Raji (cell line): Measurements from ENCODE around the gene ANP32A.

ENCODE experiments used
- POLR2A ChIP-seq: IDR thresholded peaks from 2 replicates; pipeline ENCODE4 v1.6.1; 2011; ENCODE audit warnings: low read depth, low read length, control low read depth; ENCODE audit not compliant: insufficient read depth

Gene ANP32A

GRCh38 chr15:68820295-68821189, at the start of gene ANP32A:
TSS of gene ANP32A (minus strand) at chr15:68820895. CDS start at chr15:68820751, 144 bp downstream.
- TF ChIP-seq POLR2A = peak; percentile 63

- no peak for TF ChIP-seq POLR2A
These were observed 47.6 kb upstream of the ANP32A start for GRCh38 chr15:68868296-68868695.

- TF ChIP-seq POLR2A = no peak
These were observed 41.7 kb upstream of the ANP32A start for GRCh38 chr15:68862415-68862814.

- no peak for TF ChIP-seq POLR2A
These were observed 31.8 kb upstream of the ANP32A start for GRCh38 chr15:68852461-68852860.

GRCh38 chr15:68851971-68852370, 31.3 kb upstream of the ANP32A start:
- no peak for TF ChIP-seq POLR2A

- no peak for TF ChIP-seq POLR2A
These were observed 28.8 kb upstream of the ANP32A start for GRCh38 chr15:68849497-68849896.

- TF ChIP-seq POLR2A = no peak
These were observed 26.2 kb upstream of the ANP32A start for GRCh38 chr15:68846851-68847439.

- no peak for TF ChIP-seq POLR2A
These were observed 24.3 kb upstream of the ANP32A start for GRCh38 chr15:68844856-68845550.

- no peak for TF ChIP-seq POLR2A
These were observed 23.0 kb upstream of the ANP32A start for GRCh38 chr15:68843425-68844311.

- TF ChIP-seq POLR2A = no peak
These were observed 22.3 kb upstream of the ANP32A start for GRCh38 chr15:68842958-68843357.

GRCh38 chr15:68834346-68834745, 13.7 kb upstream of the ANP32A start:
- no peak for TF ChIP-seq POLR2A

- no peak for TF ChIP-seq POLR2A
These were observed 13.1 kb upstream of the ANP32A start for GRCh38 chr15:68833700-68834331.

- TF ChIP-seq POLR2A = no peak
These were observed 9.6 kb upstream of the ANP32A start for GRCh38 chr15:68830141-68830785.

- no peak for TF ChIP-seq POLR2A
These were observed 8.4 kb upstream of the ANP32A start for GRCh38 chr15:68829068-68829467.
